Right atrium auricular region (tissue), 2 donors: ENCODE data around the gene SDHB. TPM values are rescaled to one million over a fixed set of nuclear protein-coding genes. Genes with fewer than 3 reads are reported as not detected.

Source experiments
- DNase-seq: peaks from one replicate; pipeline ENCODE4 v3.0.0-alpha.2; 2019; ENCODE audit warnings: low spot score
- H3K27ac ChIP-seq, 2 donors: fragments of 200-600 bp; sonication (generic); 1 replicate in 1 of 2; 2 replicates in 1 of 2; pipeline ENCODE4 v1.5.1; 2016 to 2019
- H3K27me3 ChIP-seq, 2 donors: fragments of 200-600 bp; sonication (generic); one replicate each; pipeline versions ENCODE4 v1.5.1 to v1.6.0; 2017 to 2019
- H3K36me3 ChIP-seq: fragments of 200-600 bp; sonication (generic); one replicate; pipeline ENCODE4 v1.5.1; 2016
- H3K4me1 ChIP-seq, 2 donors: fragments of 200-600 bp; sonication (generic); one replicate each; pipeline versions ENCODE4 v1.5.1 to v1.6.0; 2017 to 2019
- H3K4me3 ChIP-seq, 2 donors: fragments of 200-600 bp; sonication (generic); 1 replicate in 1 of 2; 2 replicates in 1 of 2; pipeline ENCODE4 v1.5.1; 2017 to 2019; ENCODE audit warnings: mild to moderate bottlenecking in 1 of 2, moderate library complexity in 1 of 2
- H3K9me3 ChIP-seq, 2 donors: fragments of 200-600 bp; sonication (generic); one replicate each; pipeline ENCODE4 v1.5.1; 2019
- CTCF ChIP-seq, 2 donors: fragments of 200-600 bp; sonication (generic); IDR thresholded peaks; one replicate each; pipeline ENCODE4 v1.5.1; 2019; ENCODE audit warnings: antibody characterized with exemption in 2 of 2
- total RNA-seq, 2 donors: library from RNA; depleted of rRNA; stranded (reverse); fragments of >200 nt; gene quantifications; one replicate each; pipeline ENCODE4 v1.1.0, GENCODE V29; 2016

SDHB gene
- total RNA-seq, 2 donors from 2014 or later, result 240 to 528 TPM

- DNase-seq, result no peak
- H3K4me1 ChIP-seq, result peaks cover 0 to 24% of the 10 kb centered on the region in 2 donors
- no peak for TF ChIP-seq CTCF (IDR thresholded peaks at IDR 0.05)
- no peak overlapping the region for H3K27ac ChIP-seq
- H3K4me3 ChIP-seq, result no peak overlapping the region
- no peaks in the 10 kb centered on the region for H3K36me3 ChIP-seq
- H3K27me3 ChIP-seq, result no peaks in the 10 kb centered on the region
- no peaks in the 10 kb centered on the region for H3K9me3 ChIP-seq
Measured at GRCh38 chr1:16977377-16977776, 76.5 kb downstream of the SDHB start.

- no peak overlapping the region for H3K27ac ChIP-seq
Measured at GRCh38 chr1:16976966-16977365, 76.9 kb downstream of the SDHB start.

GRCh38 chr1:16975838-16976237, 78.0 kb downstream of the SDHB start:
- Histone ChIP-seq H3K27me3 (no peaks in the 10 kb centered on the region), H3K4me1 (peaks cover 0 to 24% of the 10 kb centered on the region in 2 donors), H3K4me3 (no peak overlapping the region), H3K36me3 (no peaks in the 10 kb centered on the region), H3K9me3 (no peaks in the 10 kb centered on the region), H3K27ac (no peak overlapping the region)
- DNase-seq, result no peak
- TF ChIP-seq CTCF (IDR thresholded peaks at IDR 0.05), result no peak

More at GRCh38 chr1:16976966-16977365, 76.9 kb downstream of the SDHB start:
- no peak overlapping the region for H3K4me3 ChIP-seq
- peaks cover 0 to 24% of the 10 kb centered on the region in 2 donors for H3K4me1 ChIP-seq
- no peaks in the 10 kb centered on the region for H3K9me3 ChIP-seq
- DNase-seq, result no peak
- no peaks in the 10 kb centered on the region for H3K36me3 ChIP-seq
- TF ChIP-seq CTCF (IDR thresholded peaks at IDR 0.05), result no peak
- H3K27me3 ChIP-seq, result no peaks in the 10 kb centered on the region

GRCh38 chr1:16975211-16975610, 78.6 kb downstream of the SDHB start:
- no peak overlapping the region for H3K27ac ChIP-seq
- H3K4me3 ChIP-seq, result no peak overlapping the region
- H3K4me1 ChIP-seq, result peaks cover 0 to 18% of the 10 kb centered on the region in 2 donors
- no peak for DNase-seq
- H3K36me3 ChIP-seq, result no peaks in the 10 kb centered on the region
- H3K27me3 ChIP-seq, result no peaks in the 10 kb centered on the region
- no peaks in the 10 kb centered on the region for H3K9me3 ChIP-seq
- no peak for TF ChIP-seq CTCF (IDR thresholded peaks at IDR 0.05)

GRCh38 chr1:16973215-16973614, 80.6 kb downstream of the SDHB start:
- TF ChIP-seq CTCF (IDR thresholded peaks at IDR 0.05), result no peak
- Histone ChIP-seq H3K4me3 (no peak overlapping the region), H3K9me3 (no peaks in the 10 kb centered on the region), H3K36me3 (no peaks in the 10 kb centered on the region), H3K27ac (no peak overlapping the region), H3K4me1 (no peaks in the 10 kb centered on the region), H3K27me3 (no peaks in the 10 kb centered on the region)
- DNase-seq, result no peak

GRCh38 chr1:16972189-16972895, 81.5 kb downstream of the SDHB start:
- Histone ChIP-seq H3K36me3 (no peaks in the 10 kb centered on the region), H3K4me3 (no peak overlapping the region), H3K27me3 (no peaks in the 10 kb centered on the region), H3K27ac (no peak overlapping the region), H3K4me1 (peaks cover 0 to 6% of the 10 kb centered on the region in 2 donors), H3K9me3 (no peaks in the 10 kb centered on the region)
- no peak for TF ChIP-seq CTCF (IDR thresholded peaks at IDR 0.05)
- no peak for DNase-seq
